HG03066 (cell line): ENCODE measurements around the gene PNPLA6.

Source experiments
- ATAC-seq: cut with Tn5 transposase; IDR thresholded peaks from one replicate; pipeline ENCODE4 v1.9.1; 2021; ENCODE audit warnings: low read depth; ENCODE audit not compliant: unreplicated experiment

PNPLA6 gene

DNA sequence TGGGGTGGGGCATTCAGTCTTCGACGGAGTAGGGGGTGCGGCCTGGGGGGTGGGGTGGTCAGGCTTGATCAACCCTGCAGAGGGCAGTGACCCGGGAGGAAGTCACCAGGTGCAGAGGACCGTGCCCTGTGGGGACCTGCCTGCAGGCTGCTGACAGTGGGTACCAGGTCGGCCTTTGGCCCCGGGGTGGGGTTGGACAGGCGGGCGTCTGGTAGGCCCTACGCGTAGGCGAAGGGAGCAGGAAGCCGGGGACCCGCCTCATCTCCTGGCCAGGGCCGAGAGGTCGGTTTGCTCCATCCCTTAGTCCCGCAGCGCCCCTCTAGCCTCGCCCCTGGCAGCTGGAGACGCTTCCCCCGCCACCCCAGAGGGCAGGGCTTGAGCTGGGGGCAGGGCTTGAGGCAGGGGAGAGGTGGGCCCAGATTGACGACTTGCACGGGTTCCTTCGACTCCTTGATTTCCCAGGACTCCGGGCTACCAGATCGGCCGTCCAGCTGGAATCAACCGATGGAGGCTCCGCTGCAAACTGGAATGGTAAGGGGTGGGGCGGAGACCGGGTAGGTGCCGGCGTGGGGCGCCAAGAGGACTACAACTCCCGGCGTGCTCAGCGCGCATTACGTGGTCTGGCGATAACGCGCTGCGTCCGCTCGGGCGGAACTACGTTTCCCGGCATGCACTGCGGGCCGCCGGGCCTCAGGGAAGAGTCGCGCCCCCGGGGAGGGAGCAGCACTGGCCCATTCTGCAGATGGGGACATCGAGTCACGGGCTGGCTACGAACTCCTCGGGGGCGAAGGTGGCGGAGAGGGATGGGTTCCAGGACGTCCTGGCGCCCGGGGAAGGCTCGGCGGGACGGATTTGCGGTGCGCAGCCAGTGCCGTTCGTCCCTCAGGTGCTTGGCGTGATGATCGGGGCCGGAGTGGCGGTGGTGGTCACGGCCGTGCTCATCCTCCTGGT is at the start of gene PNPLA6:
Gene PNPLA6, plus strand, starts transcription at position 671 of the 951 bp plus-strand sequence. Its CDS starts 72 bp downstream, at position 743.
- peak; percentile 64 for ATAC-seq

- ATAC-seq: no peak
Measured at GRCh38 chr19:7486923-7487322, 48.6 kb upstream of the PNPLA6 start.

- no peak for ATAC-seq
Measured at GRCh38 chr19:7488736-7489353, 46.7 kb upstream of the PNPLA6 start, which contains the start of gene PEX11G. TSS of gene PEX11G (minus strand) at chr19:7489035. CDS start at chr19:7489010, 25 bp downstream.

GRCh38 chr19:7489609-7490044 is 45.9 kb upstream of the PNPLA6 start:
- no peak for ATAC-seq

- ATAC-seq: no peak
Measured at GRCh38 chr19:7492142-7492541, 43.4 kb upstream of the PNPLA6 start.

GRCh38 chr19:7492558-7492957 is 43.0 kb upstream of the PNPLA6 start:
- no peak for ATAC-seq

DNA sequence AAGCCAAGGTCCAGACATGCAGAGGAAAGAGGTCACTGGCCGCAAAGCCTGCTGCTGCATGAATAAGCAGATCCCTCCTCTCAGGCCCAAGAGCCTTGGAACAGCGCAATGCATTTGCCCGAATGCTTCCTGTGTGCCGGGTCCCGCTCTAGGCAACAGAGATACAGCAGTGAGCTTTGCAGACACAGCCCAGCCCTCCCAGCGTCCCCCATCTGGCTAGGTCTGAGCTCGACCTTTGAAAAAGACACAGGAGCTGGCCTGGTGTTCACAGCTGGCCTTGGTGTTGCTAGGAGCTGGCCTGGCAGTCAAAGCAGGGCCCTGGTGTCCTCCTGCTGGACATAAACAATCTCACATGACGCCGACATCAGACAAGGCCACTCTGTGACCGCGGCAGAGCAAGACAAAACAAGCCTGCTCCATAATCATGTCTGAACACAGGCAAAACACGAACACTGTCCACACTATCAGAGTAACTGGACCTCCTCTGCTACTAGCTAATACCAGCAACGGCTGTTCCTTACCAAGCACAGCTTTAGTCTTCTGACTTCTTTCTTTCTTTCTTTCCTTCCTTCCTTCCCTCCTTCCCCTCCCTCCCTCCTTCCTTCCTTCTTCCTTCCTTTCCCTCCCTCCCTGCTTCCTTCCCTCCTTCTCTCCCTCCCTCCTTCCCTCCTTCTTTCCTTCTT is 41.0 kb upstream of the PNPLA6 start:
- no peak for ATAC-seq

- ATAC-seq: no peak
Measured at GRCh38 chr19:7497292-7497691, 38.2 kb upstream of the PNPLA6 start.

GRCh38 chr19:7500811-7501450 is 34.6 kb upstream of the PNPLA6 start:
- no peak for ATAC-seq

DNA sequence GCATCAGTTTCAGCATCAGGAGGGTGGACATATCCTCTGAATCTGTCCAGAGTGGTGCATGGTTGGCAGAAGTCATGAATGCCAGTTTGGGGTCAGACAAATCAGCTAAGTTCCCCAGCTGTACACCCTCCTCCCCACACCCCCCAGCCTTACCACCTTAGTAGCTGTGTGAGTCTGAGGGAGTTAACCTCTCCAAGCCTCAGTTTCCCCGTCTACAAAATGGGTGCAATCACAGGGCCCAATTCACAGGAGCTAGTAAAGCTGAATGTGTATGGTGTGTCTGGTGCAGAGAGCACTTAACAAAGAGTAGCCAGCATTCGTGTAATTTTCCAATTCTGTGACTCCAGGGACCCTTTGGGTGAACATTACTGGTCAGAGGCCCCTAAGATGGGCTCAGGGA is 33.0 kb upstream of the PNPLA6 start:
- no peak for ATAC-seq

DNA sequence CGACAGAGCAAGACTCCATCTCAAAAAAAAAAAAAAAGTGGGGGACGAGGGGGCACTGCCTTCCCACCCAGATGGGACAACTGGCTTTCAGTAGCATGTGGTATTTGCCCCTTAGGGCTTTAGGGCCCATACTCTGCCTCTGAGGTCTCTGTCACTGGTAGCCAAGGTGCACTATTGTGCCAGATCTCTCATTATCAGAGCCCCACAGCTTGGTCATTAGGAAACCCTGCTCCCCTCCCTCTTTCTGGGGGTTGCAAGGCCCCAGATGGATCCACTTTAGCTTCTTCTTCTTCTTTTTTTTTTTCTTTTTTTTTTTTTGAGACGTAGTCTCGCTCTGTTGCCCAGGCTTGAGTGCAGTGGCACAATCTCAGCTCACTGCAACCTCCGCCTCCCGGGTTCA is 30.8 kb upstream of the PNPLA6 start:
- no peak for ATAC-seq

DNA sequence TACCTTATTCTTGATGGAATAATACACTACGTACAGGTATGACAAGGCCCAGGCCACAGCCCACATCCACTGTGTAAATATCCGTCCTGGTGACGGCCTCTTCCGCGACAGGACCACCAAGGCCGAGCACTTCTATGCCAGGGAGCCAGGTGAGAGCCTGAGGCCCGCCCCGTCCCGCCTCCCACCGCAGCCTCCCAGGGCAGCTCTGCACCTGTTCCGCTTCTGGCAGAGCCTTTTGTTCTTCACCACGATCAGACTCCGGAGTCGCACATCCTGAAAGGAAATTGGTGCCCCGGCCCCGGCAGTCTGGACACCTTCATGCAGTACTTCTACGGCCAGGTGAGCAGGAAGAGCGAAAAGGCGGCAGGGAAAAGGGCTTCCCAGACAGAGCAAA is 30.2 kb upstream of the PNPLA6 start:
- ATAC-seq: no peak

- no peak for ATAC-seq
Measured at GRCh38 chr19:7505682-7506384, 29.7 kb upstream of the PNPLA6 start.

DNA sequence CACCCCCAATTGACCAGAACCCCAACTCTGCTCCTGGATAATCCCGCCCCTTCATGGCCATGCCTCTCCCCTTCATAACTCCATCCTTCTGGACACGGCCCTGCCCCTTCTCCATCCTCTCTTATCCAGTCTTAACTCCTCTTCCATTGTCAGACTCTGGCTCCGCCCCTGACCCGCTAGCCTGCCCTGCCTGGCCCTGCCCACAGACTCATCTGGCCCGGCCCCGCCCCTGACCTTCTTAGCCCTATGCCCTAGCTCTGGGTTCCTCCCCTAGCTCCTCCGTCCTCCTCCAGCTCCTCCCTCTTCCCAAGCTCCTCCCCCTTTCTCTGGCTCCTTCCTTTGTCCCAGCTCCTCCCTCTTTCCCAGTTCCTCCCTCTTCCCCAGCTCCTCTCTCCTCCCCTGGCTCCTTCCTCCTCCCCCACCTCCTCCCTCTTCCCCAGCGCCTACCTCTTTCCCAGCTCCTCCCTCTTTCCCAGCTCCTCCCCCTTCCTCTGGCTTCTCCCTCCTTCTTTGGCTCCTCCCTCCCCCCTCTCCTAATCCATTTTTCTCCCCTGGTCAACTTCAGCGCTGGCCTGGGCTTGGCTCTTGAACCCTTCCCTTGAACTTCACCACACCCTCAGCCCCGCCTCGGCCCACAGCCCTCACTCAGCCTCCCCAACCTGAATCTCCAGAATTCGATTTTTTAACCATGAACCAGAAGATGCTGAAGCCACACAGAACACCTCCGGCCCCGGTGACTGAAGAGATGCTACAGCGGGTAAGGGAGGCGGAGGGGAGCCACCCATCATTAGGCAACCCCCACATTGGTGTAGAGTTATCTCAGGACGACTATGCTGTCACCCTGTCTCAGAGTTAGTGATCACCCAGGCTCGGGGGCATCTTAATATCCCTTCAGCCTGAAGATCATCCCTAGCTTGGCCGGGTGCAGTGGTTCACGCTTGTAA is 28.9 kb upstream of the PNPLA6 start:
- ATAC-seq: no peak

GRCh38 chr19:7507884-7508283 is 27.6 kb upstream of the PNPLA6 start:
- no peak for ATAC-seq

DNA sequence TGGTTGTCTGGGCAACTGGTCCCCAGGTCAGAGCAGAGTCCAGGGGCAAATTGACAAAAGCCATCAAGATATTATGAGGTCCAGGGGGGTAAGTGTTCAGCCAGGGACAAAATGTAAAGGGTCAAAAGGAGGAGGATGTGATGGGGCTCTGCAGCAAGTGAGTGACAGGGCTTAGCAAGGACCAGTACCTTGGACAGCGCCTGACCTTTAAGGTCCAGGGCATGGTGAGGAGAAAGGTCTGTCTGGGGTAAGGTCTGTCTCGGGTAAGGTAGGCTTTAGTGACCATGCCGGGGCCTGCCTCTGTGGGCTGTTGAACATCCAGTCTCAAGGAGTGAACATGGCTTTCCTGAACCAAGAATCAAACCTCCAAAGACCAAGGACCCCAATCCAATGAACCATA is 25.9 kb upstream of the PNPLA6 start:
- ATAC-seq: no peak

DNA sequence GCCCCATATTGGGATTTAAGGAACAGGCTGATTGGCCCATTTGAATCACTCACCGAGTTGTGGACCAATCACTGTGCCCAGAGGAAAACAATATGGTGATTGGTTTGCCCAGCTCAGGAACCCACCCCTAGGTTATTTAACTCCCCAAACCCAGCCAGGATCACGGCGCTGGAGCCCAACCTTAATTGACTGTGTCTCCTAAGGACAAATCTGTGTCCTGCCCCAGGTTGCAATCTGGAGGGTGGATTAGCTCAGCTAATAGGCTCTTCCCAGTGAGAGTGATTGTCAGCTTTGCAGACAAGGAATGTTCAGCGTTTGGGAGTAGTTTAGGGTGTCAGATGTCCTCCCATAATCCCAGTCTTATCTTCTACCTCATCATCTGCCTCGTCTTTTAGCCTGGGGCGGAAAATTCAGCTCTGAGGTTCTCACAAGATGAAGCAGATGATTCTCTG is 23.1 kb upstream of the PNPLA6 start:
- no peak for ATAC-seq

DNA sequence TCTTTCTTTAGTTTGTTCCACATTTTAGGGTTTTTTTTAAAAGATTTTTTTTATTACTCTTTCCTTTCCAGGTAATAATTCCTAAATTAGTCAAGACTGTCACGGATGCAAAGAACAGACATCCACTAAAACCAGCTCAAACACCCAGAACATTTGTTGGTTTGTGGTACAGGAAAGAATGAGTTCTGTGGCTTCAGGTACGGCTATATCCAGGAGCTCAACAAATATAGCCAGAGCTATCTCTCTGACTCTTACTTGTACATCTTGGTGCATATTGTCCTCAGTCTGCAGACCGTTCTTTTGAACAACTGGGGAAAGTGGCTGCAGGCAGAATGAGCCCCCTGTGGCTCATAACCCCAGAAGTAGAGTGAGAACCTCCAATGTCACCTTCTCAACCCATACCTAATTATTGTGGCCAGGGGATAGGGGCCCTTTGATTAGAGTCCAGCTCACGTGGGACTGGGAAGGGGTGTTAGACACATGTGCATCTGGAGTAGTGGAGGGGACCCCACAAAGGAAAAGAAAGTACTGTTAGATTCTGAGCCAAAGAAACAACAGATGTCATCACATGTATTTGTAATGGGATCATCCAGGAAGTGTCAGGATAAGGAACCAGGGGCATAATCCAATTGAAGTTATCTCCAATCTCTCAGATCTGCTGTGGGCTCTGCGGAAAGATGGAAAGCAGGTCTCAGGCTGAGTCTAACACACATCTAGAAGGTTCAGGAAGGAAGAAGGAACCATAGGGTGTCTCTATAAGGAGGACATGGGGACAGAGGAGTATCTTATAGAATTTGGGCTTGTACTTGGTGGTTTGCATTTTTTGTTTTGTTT is 21.5 kb upstream of the PNPLA6 start:
- ATAC-seq: no peak
